Hypothalamus (tissue), 51 donors: ENCODE results near the gene SERPINI1.

Experiments used
- DNase-seq, 51 donors: peaks; one replicate each; lab custom pipeline; 2025; lab: John Stamatoyannopoulos, UW

SERPINI1 gene

GRCh38 chr3:167733961-167734497 lies 1.5 kb upstream of the SERPINI1 start:
- peak in 1 of 51 donors; percentile 44 for DNase-seq

GRCh38 chr3:167734498-167735232 lies 856 bp upstream of the SERPINI1 start, which contains the start of gene PDCD10:
Gene PDCD10, minus strand, starts transcription at chr3:167734892. Its CDS starts 14,735 bp downstream, at chr3:167720157.
- peak; percentile 52 to 99 (median 96) for DNase-seq

- peak in 2 of 51 donors; percentile 37 to 60 for DNase-seq
Measured at GRCh38 chr3:167736264-167736787, 805 bp downstream of the SERPINI1 start.

- DNase-seq, result no peak
Measured at GRCh38 chr3:167736997-167737396, 1.5 kb downstream of the SERPINI1 start.

- DNase-seq, result peak in 1 of 51 donors; percentile 19
Measured at GRCh38 chr3:167738037-167738436, 2.5 kb downstream of the SERPINI1 start.

GRCh38 chr3:167739190-167739810 lies 3.8 kb downstream of the SERPINI1 start:
- peak in 6 of 51 donors; percentile 0 to 54 (median 10) for DNase-seq

GRCh38 chr3:167740961-167741587 lies 5.6 kb downstream of the SERPINI1 start:
- peak in 29 of 51 donors; percentile 0 to 79 (median 19) for DNase-seq

GRCh38 chr3:167742338-167742737 lies 6.8 kb downstream of the SERPINI1 start:
- DNase-seq, result peak in 4 of 51 donors; percentile 0 to 54 (median 18)

GRCh38 chr3:167743799-167744198 lies 8.3 kb downstream of the SERPINI1 start:
- DNase-seq, result no peak

- DNase-seq, result no peak
Measured at GRCh38 chr3:167749209-167749608, 13.7 kb downstream of the SERPINI1 start.

GRCh38 chr3:167749728-167750127 lies 14.2 kb downstream of the SERPINI1 start:
- DNase-seq, result no peak

GRCh38 chr3:167750272-167750971 lies 14.9 kb downstream of the SERPINI1 start:
- DNase-seq, result no peak

GRCh38 chr3:167754049-167754448 lies 18.5 kb downstream of the SERPINI1 start:
- no peak for DNase-seq

- no peak for DNase-seq
Measured at GRCh38 chr3:167761302-167761701, 25.8 kb downstream of the SERPINI1 start.

GRCh38 chr3:167762296-167762695 lies 26.8 kb downstream of the SERPINI1 start:
- DNase-seq, result no peak

- DNase-seq, result no peak
Measured at GRCh38 chr3:167772992-167773391, 37.5 kb downstream of the SERPINI1 start.

GRCh38 chr3:167773584-167773983 lies 38.1 kb downstream of the SERPINI1 start:
- DNase-seq, result no peak

- DNase-seq, result no peak
Measured at GRCh38 chr3:167776066-167776685, 40.7 kb downstream of the SERPINI1 start.

- no peak for DNase-seq
Measured at GRCh38 chr3:167777356-167777755, 41.8 kb downstream of the SERPINI1 start.
